ENCODE results near the gene TMC5.
"Not testable (repeated sequence)": the region's sequence is repeated elsewhere in the genome, so short reads cannot be mapped to it uniquely, and the experiment has no call there.

Gene TMC5

DNA sequence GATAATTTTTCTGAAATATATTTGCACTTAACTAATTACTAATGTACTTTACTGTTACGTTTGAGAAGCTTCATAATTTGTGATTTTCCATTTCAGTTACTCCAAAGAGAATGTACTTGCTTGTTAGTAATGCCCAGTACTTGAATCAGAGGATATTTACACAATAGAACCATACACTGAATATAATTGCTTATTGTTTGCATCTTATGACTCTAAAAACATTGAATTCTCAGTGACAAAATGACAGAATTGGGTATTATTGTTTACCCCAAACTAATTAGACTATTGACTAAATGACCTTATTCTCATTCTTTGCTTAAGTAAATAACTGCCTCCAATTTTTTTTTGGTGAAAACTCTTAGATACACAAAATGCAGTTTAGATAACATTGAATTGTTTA is 114.9 kb downstream of the TMC5 start:
- no peak for DNase-seq

DNA sequence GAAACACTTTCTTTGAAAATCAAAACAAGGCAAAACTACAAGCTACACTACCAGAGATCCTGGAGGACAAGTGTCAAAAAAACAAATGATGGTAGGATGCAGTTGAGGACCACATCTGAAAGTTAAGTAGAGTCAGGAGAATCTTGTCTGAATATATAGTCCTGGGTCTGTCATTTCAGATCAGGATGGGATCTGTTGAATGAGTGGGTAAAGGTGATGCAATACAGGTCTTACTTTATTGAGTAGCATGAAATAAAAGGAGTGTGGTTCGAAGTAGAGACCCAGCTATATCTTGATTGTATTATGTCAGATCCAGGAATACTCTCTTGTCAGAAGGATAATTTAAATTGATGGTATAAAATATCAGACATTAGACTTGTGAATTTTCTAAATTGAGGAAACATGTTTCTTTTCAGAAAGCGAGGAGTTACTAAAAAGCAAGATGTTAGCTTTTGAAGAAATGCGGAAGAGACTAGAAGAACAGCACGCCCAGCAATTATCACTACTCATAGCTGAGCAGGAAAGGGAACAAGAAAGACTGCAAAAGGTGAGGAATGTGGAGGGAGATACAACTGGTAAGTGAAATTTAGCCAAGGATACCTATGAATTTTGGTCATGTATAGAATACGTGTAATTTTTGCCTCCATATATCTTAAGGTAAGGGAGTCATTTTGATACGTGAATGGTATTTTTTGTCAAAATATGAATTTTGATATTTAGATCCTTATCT is 122.7 kb downstream of the TMC5 start:
- no peak for DNase-seq

DNA sequence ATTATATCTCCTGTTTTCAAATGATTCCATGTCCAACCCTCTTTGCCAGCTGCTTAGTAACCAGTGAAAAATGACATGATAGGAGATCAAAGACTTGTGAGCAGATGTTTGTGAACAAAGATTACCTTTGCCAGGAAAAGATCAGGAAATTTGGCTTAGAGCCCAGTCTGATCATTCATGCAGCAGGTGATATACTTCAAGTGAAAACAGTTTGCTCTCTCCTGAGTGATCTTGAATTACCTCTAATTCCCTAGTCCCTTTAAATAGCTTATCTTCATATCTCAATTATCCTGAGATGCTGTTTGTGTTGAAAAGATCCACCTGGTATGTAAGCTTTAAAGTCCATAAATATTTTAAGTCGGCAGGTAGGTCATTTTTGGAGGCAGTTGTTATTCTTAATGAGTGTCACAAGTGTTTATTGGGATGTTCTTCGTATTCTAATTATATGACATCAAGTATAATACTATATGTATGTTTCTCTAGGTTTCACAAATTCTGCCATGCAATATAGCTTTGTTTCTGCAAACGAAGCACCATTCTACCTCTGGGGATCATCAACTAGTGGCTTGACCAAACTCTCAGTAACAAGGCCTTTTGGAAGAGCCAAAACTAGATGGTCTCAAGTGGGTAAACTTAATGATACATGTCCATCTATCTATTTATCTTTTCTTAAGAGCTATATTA is 124.6 kb downstream of the TMC5 start:
- DNase-seq = no peak

DNA sequence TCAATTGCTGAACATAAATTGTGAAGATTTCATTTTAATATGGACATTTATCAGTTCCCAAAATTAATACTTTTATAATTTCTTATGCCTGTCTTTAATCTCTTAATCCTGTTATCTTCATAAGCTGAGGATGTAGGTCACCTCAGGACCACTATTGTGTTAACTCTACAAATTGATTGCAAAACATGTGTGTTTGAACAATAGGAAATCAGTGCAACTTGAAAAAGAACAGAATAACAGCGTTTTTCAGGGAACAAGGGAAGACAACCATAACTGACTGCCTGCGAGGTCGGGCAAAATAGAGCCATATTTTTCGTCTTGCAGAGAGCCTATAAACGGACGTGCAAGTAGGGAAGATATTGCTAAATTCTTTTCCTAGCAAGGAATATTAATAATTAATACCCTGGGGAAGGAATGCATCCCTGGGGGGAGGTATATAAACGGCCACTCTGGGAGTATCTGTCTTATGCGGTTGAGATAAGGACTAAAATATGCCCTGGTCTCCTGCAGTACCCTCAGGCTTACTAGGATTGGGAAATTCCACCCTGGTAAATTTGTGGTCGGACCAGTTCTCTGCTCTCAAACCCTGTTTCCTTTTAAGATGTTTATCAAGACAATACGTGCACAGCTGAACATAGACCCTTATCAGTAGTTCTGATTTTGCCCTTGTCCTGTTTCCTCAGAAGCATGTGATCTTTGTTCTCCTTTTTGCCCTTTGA is 125.8 kb downstream of the TMC5 start:
- DNase-seq = not testable (repeated sequence)

DNA sequence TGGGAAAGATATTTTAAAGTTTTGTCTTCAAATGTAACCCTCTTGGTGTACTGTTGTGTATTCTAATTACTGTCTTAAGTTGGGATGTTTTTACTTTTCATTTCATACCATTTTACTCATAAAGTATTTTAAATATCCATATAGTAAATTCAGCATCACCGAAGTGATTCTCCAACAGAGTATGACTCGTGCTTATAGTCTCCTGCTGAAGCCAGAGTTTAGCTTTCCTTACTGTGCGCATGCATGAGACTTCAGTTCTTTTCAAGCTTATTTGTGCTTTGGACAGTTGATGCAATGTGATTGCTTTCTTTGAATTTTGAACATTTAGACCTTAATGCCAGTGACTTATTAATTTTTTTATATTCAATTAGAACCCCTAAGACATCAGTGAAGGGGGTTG is 130.5 kb downstream of the TMC5 start:
- no peak for DNase-seq

Data from nucleus accumbens (tissue), 56 donors.